Effector CD8-positive, alpha-beta T cell (primary cell): ENCODE results near the gene KAT6B.

Source experiments
- DNase-seq: peaks from one replicate; lab custom pipeline; 2025; lab: John Stamatoyannopoulos, UW

Gene KAT6B

DNA sequence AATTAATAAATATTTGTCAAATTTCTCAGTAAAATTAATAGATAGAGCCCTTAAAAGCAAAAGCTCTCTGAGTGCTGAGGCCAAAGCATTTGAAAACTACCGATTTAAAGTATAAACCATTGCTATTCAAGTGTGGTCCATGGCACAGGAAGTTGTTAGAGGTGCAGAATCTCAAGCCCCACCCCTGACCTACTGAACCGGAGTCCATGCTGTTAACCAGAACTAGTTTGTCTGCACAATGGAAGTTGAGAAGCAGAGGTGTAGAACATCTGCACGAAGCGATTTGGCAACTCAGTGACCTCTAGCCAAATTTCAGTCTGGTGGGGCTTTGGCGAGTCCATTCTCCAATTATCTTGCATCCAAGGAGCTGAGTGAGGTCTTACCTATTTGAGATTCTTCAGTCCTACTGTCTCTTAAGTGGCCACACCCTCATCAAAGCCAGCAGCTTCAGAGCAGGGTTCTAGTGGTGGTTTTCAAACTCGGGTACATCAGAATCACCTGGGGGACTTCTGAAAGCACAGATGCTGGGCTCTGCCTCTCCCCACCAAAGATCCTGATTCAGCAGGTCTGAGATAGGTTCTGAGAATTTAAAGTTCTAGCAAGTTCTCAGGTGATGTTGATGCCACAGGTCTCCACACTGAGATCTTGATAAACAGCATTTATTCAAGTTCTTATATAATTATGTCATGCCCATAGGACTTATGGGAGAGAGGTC lies 188.3 kb downstream of the KAT6B start:
- DNase-seq: no peak

DNA sequence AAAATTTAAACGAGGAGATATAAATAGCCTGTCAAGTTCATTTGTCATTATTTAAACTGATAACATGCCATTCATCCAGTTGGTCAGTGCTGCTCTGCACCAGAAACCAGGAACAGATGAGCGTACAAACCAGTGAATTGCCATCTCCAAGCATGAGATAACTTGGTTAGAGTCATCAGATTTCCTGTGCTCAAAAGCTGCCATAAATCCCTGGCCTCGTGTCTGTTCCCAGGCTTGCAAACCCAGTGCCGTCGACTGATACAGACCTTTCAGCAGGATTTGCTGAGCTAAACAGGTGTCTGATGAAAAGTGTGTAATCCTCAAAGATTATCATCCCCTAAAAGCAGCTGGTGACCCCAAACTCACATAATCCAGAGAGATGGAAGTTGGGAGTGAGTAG lies 189.0 kb downstream of the KAT6B start:
- no peak for DNase-seq

DNA sequence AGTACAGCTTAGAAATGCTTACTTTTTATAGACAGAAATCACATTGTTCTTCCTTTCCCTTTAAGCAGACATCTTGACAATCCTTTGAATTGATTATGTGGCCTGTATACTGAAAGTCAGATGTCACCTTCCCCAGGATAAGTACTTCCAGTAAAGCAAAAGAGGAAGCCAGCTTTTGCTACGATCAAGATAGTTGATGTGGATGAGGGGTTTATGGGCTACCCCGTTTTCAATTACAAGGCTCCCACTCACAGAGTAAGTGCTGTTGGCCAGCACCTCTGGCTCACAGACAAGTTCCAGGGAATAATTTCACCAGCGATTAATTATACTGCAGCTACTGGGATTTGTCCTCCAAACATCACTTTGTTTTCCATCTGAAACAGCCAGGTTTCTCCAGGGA lies 189.9 kb downstream of the KAT6B start:
- no peak for DNase-seq

DNA sequence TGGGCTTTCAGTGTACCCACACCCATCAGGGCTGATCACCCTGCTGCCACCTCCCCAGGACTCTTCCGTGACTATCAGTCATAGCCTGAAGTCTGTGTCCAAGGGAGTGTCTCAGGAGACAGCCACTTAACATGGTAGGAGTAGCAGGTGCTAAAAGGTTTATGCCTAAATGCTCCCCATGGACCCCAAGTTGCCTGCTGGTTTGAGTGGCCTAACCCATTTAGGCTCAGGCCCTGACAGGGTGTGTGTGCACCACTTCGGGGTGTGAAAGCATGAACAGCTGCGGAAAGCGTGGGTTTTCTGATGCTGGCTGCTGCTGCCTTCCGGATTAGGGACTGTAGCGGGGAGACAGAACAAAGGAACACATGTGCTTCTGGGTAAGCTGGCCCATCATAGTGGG lies 191.9 kb downstream of the KAT6B start:
- DNase-seq: no peak

DNA sequence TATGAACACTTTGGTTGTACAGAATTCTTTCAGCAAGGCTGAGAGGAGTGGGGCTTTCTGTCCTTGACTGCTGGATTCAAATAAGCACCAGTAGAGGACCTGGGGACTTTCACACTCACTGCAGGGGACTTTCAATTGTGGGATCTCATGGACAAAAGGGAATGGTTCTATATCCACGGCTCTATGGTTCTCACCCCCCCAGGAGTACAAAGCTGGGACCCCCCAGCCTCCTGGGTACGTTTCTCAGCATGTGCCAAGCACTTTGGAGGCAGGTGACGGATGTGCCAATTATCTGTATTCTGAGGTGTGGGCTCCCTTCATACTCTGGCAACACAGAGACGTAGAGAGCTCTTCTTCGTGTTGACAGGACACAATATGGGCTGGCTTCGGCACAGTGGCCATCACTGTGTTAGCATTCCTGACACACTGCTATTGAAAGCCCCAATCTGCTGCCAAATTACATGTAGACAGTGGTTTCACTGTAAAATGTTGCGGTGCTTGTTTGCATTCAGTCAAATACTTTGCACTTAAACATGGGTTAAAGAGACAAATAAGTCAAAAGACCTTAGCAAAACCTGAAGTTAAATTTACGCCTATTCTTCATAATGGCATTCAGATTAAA lies 192.4 kb downstream of the KAT6B start:
- no peak for DNase-seq

DNA sequence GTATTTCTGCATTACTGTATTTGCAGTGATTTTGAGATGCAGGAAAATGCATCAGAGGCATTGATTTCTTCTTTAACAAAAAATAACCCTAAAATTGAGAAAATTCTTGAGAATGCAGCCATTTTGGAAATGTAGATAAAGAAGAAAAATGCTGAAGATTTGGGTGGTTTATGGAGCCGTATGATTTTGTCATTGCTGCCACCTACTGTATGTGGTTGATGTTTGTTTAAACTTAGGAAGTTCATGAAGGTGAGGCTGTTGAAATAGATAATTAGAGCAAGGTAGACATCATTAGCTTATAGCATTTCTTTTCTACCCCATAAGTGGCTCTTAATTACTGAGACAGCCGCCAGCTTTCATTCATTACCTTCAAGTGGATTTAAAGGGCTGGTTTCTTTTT lies 193.0 kb downstream of the KAT6B start:
- DNase-seq: no peak

DNA sequence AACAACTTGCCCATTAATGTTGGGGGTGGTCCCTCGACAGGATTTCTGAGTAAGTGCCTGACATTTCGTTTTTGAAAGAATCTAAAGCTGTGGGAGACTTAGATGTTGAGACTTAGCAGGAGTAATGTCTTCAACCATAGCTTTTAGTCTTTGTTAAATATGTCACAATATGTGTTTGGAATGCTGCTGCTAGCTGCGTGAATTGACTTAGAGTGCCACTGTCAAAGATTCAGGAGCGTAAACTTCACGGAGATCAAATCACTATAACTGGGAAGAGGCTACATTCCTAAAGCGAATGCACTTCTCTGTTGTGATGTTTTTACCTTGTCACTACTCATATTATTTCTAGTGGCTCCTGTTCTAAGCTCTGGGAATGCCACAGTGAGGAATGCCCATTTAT lies 193.8 kb downstream of the KAT6B start:
- no peak for DNase-seq

DNA sequence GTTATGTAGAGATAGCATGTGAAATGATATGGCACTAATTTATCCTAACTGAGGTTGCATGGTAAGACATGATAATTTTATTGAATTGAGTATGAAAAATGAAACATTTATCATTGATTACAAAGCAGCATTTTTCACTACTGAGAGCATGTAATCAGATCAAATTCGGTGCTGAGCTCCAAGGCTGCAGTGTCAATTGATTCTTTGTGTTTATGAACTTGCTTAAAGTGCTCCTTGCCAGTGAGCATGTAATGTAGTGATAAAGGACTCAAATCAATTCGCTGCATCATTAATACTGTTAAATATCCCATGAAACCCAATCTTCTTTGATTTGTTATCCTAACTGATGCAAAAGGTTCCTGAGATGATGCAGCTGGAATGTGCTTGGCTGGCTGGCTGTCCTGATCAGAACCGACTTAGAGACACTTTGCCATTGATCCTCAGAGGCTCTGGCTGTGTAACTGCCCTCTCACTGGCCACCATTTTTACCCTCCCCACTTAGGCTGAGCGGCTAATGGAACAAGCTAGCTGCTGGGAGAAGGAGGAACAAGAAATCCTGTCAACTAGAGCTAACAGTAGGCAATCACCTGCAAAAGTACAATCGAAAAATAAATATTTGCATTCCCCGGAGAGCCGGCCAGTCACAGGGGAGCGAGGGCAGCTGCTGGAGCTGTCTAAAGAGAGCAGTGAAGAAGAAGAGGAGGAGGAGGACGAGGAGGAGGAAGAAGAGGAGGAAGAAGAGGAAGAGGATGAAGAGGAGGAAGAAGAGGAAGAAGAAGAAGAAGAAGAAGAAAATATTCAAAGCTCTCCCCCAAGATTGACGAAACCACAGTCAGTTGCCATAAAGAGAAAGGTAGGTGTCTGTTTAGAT lies 195.2 kb downstream of the KAT6B start:
- no peak for DNase-seq

DNA sequence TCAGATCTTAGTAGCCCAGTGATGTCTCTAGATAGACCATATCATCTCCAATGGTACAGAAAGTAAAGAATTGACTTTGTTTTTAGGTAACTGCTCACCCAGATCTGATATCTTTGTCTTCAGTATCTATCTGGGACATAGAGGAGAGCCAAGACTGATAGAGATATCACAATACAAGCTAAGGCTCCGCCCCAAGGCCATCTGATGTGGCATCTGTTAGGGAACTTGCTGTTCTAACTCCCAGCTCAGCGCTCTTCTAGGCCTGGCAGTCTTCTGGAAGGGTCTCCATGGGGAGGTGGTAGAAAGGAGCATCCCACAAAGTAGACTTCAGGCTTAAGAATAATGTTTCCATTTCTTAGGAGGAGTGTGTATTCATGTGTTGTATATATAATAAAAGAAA lies 196.7 kb downstream of the KAT6B start:
- DNase-seq: no peak

DNA sequence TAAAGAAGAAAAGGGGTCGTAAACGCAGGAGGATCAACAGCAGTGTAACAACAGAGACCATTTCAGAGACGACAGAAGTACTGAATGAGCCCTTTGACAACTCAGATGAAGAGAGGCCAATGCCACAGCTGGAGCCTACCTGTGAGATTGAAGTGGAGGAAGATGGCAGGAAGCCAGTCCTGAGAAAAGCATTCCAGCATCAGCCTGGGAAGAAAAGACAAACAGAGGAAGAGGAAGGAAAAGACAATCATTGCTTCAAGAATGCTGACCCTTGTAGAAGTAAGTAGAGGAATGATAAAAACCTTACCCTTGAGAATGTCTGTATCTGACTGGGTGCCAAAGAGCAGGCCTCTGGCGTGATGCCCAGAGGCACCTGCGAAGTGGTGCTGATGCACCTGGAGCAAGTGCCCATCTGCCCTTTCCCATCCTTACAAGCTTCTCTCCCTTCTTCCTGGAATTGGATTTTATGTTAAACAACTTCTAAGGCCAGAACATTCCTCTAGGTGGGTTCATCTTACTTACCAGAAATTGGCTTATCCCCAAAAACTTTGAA lies 198.6 kb downstream of the KAT6B start:
- DNase-seq: no peak

DNA sequence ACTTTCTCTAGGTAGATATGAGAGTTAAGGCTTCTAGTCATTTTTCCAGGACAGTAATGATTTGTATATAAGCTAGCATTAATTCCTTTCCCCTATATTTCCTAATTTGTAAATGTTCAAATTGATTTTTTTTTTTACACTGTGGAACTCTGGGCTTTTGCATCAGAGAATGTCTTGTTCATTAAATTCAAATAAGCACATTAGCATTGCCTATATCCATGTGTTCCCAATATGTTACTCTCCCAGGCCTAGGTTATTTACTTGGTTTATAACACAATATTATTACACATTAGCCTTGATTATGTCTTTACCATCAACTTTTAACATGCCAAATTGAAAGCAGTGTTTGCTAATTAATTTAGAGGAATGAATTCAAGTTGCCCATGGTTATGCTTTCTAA lies 201.6 kb downstream of the KAT6B start:
- no peak for DNase-seq

DNA sequence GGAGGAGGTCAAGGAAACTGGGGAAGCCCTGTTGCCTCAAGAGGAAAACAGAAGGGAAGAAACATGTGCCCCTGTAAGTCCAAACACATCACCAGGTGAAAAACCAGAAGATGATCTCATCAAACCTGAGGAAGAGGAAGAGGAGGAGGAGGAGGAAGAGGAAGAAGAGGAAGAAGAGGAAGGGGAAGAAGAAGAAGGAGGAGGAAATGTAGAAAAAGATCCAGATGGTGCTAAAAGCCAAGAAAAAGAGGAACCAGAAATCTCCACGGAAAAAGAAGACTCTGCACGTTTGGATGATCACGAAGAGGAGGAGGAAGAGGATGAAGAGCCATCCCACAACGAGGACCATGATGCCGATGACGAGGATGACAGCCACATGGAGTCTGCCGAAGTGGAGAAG lies 202.3 kb downstream of the KAT6B start:
- DNase-seq: no peak

DNA sequence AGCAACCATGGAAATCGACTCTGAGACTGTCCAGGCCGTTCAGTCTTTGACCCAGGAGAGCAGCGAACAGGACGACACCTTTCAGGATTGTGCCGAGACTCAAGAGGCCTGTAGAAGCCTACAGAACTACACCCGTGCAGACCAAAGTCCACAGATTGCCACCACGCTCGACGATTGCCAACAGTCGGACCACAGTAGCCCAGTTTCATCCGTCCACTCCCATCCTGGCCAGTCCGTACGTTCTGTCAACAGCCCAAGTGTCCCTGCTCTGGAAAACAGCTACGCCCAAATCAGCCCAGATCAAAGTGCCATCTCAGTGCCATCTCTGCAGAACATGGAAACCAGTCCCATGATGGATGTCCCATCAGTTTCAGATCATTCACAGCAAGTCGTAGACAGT lies 203.0 kb downstream of the KAT6B start:
- no peak for DNase-seq

DNA sequence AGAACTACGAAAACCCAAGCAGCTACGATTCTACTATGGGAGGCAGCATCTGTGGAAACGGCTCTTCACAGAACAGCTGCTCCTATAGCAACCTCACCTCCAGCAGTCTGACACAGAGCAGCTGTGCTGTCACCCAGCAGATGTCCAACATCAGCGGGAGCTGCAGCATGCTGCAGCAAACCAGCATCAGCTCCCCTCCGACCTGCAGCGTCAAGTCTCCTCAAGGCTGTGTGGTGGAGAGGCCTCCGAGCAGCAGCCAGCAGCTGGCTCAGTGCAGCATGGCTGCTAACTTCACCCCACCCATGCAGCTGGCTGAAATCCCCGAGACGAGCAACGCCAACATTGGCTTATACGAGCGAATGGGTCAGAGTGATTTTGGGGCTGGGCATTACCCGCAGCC lies 203.5 kb downstream of the KAT6B start:
- DNase-seq: no peak

DNA sequence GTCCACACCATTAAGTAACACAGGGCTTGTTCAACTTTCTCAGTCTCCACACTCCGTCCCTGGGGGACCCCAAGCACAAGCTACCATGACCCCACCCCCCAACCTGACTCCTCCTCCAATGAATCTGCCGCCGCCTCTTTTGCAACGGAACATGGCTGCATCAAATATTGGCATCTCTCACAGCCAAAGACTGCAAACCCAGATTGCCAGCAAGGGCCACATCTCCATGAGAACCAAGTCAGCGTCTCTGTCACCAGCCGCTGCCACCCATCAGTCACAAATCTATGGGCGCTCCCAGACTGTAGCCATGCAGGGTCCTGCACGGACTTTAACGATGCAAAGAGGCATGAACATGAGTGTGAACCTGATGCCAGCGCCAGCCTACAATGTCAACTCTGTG lies 204.0 kb downstream of the KAT6B start:
- no peak for DNase-seq

DNA sequence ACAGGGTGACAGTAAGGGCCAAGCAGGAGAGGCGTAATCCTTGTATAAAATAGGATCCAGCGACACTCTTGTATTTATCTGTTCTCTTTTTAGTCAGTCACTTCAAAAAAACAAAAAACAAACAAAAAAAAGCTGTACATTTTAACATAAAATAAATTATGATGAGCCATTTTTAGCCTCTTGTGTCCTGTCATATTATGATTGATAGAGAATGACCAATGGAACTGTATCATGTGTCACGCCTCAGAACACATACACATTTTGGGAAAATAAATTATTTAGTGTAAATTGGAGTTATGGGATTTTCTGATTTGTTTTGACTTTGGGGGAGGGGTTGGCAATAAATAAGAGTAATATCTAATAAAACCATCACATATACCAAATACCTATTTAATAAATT lies 205.7 kb downstream of the KAT6B start:
- DNase-seq: no peak

DNA sequence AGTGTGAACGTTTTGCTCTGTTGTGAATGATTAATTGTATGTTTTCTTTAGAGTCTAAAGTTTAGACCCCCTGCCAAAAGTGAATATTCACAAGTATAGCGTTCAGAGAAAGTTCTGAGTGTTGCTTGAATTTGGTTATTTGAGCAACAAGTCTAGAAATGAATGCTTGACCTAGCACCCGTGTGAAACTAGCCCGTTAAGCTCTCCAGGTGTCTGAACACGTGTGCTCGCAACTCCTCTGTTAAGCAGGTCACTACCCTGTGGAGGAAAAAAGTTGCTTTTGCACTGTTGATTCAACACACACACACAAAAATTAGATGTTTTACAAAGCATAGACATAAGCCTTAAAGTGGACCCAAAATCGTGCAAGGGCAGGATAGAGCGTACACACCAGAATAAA lies 206.4 kb downstream of the KAT6B start:
- no peak for DNase-seq

DNA sequence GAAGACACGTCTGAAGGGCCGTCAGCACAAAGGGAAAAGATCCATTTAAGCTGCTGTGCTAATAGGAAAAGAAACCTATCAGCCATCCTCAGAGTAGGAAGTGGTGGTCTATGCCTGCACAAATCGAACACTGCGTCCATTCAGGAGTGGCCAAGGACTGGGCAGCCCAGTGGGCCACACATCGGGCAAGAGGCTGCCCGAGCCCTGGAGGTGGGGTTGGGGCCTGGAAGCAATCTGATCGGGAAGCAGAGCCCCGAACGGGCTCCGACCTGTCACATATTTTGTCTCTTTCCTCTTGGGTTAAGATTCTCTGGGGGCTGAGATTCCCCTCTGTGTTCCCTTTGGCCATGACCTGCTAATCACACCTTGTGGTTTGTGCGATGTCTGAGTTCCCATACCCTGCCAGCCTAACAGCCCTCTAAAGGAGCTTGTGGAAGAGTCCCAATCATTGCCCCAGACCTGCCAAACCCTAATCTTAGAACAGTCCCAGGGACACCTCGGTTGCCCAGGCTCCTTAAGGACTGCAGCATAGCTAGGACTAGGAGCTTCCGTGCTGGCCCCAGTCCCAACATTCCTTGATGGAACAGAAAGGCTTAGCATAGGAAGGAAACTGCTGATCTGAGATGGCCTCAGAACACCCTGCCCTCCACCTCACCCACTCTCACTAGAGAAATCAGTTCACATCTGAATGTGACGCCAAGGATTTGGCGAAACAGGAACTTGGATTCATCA lies 207.2 kb downstream of the KAT6B start:
- no peak for DNase-seq

DNA sequence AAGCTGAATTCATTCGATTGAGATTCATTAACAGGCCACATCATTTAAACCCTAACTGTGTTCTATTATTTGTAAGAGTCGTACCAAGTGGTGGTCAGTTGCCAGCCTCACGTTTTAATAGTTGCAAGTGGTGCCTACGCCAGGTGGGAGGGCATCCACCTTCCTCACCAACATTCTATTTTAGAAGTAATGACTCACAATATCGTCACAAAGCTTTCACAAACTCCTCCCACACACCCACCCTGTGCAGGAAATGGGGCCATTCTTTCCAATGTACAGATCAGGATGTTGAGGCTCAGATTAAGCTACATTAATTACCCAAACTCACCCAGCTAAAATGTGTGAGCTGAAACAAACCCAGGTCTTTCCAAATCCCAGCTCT lies 207.7 kb downstream of the KAT6B start:
- no peak for DNase-seq

DNA sequence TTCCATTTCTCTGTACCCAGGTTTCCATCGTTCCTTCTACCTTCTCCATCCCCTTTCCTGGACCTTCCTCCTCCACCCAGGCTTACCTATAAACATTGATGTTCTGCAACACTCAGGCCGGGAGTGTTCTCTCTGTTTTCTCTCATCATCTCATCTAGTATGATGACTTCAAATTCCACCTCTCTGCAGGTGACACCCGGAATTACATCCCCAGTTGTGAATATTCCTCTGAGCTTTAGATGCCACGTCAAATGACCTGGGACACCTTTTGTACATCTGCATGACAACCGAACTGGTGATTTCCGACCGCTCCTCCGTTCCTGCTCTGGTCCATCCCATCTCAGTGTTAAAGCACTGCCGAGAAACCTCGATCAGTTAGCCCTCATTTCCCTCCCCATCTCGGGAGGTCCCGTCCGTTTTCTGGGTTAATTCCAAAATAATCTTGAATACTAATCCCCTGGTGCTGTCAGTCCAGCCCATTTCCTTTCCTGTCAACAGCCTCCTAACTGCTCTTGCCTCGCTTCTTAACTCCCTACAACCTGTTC lies 208.4 kb downstream of the KAT6B start:
- DNase-seq: no peak

DNA sequence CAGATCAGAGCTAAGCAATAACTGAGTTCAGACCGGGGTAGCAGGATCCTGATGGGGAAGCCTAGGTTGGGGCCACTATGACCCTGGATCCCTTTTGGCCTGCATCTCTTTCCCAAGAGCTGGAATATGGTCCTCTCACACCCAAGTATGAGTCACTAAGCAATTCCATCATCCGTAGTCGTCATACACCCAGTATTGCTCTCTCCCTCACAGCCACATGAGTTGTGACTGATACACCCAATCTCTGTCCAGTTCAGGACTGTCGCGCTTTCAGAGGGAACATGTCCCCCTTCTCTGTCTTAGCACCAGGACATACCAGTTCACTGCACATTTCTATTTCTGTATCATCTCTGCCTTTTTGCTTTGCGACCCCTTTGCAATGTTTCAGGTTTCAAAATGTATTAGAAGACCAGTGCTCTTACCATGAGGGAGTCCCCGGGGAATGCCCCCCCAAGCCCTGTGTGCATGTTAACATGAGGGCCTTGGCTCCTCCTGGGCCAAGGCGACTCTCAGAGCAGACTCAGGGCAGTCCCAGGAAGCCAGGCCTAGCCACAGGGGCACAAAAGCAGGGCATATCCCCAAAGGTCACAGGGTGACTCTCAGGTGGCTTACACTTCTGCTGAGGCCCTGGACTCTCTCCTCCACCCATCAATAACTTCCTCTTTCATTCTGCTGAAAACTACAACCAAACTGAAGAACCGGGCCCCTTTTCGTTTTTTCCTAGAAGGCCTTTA lies 209.7 kb downstream of the KAT6B start:
- no peak for DNase-seq
